HG02970 (cell line): ENCODE data around the gene LMOD2.

Source experiments
- ATAC-seq: cut with Tn5 transposase; IDR thresholded peaks from one replicate; pipeline ENCODE4 v1.9.1; 2021; ENCODE audit warnings: mild to moderate bottlenecking, moderate library complexity, moderate number of reproducible peaks; ENCODE audit not compliant: unreplicated experiment, low FRiP score

The LMOD2 gene

DNA sequence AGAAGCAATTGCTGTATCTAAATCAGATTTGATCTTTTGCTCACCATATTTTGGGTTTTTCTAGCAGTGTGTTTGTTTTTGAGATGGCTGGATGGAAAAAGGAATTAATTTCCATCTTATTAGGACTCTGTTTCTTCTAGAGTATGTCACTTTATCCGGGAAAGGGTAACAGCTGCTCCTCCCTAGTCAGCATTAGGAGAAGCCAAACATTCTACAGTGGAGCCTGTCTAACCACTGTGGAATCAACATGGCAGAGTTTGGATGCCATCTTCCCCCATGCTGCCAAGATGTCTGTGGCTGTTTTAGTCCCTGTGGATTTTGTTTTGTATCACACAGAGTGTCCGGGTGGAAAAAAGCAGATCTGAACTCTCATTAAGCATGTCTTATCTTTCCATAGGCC lies 16.0 kb upstream of the LMOD2 start:
- no peak for ATAC-seq

DNA sequence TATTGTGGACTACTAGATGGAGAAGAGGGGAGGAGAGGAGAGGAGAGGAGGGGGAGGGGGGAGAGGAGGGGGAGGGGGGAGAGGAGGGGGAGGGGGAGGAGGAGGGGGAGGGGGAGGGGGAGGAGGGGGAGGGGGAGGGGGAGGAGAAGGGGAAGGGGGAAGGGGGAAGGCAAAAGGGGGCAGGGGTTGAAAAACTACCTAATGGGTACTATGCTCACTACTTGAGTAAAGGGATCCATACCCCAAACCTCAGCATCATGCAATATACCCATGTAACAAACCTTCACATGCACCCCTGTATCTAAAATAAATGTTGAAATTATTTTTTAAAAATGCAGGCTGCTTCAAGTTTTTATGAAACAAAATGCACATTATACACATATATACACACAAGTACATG lies 15.1 kb upstream of the LMOD2 start:
- ATAC-seq, result no peak

DNA sequence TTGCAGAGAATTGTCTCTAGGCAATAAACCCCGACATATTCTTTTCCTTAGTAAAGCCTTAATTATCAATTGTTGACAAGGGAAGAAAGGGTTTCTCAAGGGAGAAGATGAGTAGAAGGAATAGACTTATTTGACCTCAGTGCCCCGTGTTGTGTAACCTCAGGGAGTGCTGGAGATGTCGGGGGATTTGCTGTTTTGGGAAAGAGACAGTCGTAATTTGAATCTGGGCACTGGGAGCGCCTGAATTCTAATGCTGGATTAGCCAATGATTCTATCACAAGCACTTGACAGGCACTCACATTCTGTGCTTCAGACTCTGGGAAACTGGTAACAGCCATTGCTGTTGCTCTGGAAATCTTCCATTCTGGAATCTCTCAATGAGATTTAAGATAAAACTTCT lies 13.8 kb upstream of the LMOD2 start:
- ATAC-seq, result no peak

DNA sequence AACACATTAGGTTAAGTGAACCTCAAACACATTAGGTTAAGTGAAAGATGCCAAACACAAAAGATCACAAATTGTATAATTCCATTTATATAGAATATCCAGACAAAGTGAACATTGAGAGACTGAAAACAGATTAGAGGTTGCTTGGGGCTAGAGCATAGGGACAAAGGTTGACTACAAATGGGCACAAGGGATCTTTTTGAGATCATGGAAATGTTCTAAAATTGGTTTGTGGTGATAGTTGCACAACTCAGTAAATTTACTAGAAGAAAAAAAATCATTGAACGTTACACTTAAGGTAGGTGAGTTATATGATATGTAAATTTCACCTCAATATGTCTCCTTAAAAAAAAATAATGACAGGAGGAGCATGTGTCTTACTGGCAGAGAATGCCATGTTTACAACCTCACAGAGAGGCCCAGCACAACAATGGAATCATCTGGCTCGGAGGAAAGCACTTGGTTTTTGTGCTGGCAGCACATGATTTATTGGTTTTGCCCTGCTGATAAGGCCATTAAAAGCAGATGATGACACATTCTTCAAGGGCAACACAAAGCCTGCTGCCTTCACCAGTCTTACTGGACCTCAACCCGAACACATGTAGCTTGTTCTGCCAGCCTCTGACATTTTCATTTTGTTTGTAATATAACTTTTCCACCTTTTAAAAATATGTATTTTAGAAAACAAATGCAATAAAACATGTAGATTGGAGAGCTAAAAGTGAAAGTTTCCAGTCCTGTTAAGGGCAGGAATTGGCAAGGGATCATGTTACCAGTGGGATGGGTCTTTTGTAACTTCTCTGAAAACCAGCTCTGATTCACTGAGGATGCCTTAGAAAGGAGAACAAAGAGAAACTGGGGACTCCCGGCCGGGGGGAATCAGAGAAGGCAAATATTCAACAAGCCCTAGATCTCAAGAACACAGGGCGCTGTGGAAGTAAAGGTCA lies 11.9 kb upstream of the LMOD2 start:
- ATAC-seq, result no peak

DNA sequence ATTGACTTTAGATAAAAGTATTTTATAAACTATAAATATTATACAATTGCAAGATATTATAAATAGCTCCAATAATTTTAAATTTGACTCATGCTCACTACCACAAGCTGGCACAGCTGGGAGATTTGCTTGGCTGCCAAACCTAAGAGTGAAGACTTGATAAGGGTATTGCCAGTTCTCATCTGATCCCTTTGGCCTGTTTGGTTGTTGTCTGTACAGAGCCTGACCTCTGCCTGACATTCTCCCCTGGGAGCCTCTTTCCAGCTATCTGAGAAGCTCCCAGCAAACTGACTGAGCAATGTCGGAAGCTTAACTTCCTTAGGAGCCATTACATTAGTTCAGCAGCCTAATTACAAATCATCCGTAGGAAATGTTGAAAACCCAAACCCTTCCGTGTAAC lies 10.2 kb upstream of the LMOD2 start:
- no peak for ATAC-seq

DNA sequence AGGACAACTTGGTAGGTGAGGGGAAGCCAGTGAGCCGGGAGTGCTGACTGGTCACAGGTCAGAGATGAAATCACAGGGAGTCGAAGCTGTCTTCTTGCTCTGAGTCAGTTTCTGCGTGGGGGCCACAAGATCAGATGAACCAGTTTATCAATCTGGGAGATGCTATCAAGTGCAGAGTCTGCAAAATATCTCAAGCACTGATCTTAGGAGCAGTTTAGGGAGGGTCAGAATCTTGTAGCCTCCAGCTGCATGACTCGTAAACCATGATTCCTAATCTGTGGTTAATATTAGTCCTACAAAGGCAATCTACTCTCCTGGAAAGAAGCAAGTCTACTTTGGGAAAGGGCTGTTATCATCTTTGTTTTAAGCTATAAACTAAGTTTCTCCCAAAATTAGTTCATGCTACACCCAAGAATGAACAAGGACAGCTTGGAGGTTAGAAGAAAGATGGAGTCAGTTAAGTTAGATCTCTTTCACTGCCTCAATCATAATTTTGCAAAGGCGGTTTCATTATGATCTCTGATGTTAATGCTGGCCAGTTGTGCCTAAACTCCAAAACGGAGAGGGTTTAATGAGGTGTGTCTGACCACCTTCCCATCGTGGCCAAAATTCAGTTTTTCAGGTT lies 8.4 kb upstream of the LMOD2 start:
- ATAC-seq, result no peak

DNA sequence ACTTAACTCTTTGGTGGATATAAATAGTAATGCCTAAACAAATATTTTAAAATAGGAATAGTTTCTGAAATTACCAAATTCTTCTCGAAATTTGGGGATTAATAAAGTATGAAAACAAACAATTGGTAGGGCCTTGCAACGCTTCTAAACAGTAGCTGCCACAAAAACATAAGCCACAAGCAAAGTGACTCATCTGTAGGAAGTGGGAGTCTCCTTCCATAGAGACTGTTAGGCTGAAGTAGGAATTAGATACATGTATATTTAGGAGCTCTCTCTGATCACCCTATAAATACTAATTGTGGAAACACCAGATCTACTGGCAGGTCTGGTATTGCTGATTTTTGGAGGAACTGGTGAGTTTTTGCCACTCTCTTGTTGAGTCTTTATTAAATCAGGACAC lies 5.7 kb upstream of the LMOD2 start:
- ATAC-seq, result no peak

DNA sequence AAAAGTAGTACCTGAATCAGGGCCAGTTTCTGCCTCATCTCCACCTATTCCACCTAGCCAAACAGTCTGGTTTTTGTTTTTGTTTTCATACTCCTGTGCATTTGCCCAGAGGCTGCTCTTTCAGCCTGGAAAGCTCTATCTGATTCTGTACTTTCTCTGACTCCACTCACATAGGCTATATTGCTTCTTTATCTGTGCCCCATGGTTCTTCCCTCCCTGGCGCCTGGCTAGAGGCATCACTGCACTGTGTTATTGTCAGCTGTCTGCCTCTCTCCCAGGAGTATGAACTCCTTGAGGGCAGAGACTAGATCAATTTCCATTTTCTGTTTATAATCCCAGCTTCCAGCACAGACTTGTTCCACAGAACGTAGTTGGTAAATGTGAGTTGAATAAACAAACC lies 5.1 kb upstream of the LMOD2 start:
- ATAC-seq, result no peak

DNA sequence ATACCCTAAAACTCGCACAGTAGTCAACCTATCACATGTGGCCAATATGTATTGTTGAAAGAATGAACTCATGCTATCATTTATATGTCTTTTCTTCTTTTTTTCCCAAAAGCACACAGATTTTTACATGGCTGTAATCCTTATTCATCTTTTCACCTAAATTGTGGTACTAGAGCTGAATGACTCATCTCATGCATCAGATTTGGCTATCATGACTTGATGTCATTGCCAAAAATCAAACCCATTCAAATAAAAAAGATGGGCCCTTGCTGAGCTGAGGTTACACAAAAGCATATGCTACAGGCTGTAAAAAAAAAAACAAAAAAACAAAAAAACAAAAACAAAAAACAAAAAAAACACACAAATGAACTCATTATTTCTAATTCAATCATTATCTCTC lies 3.3 kb upstream of the LMOD2 start:
- ATAC-seq, result no peak

DNA sequence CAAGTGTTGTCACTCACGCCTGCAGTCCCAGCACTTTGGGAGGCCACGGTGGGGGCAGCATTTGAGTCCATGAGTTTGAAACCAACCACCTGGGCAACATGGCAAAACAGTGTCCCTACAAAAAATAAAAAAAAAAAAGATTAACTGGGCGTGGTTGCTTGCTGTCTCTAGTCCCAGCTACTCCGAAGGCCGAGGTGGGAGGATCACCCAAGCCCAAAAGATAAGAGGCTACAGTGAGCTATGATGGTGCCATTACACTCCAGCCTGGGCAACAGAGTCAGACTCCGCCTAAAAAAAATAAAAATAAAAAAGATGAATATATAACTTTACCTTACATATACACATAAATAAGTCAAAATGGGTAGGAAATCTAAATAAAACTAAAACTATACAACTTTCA lies 2.5 kb upstream of the LMOD2 start:
- ATAC-seq, result no peak

DNA sequence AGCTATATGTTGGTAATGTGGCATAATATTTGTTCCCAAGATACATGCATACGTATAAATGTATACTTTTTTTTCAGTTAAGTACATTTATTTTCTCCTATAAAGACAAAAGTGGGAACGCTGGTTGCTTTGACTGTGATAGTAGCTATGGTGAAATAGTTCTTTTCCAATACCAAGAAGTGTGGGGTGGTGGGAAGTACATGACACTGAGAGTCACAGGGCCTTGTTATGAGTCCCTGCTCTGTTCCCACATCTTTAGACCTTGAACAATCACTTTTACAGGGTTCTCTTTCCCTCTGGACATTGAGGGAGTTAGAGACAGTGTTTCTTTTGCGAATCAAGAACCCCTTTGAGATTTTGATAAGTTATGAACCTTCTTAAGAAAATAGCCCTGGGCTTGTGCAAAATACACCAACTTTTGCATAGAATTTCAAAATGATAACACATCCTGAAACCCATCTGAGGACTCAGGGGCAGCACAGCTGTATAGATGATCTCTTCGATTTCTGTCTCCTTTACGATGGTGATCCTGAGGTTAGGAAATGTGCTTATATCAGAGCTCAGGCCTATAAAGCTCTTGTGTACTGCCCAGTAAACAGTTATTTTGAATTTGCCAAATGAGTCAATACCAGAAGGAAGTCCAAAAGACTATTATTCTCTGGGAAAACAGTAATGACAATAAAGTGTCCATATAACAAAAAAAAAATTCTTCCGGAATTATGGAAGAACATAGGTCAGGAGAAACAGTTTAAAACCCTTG lies 1.1 kb downstream of the LMOD2 start:
- no peak for ATAC-seq

DNA sequence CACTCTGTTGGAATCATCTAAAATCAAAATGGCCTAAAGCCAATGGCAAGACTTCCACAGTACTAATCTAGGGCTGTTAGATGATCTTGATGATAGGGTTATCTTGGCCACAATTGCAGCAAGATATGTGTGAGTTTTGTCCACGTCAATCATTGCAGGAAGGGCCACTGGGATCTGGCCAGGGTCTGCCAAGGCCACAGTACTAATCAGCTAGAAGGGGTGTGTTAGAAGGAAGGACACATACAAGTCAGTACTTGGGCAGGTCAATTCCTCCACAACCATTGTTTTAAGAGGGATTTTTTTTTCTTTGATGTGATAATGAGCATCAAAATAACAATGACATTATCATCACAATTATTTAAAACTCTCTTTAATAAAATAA lies 1.6 kb downstream of the LMOD2 start:
- ATAC-seq, result no peak

DNA sequence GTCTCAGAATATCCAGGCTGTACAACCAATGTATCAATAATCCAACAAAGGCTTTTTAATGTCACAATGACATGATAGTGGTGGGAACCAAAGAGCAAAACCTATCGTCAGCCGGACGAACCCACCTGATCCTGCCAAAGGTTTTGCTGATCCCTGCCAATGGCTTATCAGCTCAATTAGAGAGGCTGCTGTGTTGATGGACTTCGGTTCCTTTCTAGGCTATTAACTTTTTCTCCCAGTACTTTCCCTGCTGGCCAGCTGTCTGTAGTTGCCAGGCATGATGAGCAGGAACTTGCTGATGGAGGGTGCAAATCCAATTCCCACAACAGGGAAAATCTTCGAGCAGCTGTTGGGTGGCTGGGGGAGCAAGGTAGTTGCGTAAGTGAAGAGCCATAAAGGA lies 2.4 kb downstream of the LMOD2 start:
- ATAC-seq, result no peak

DNA sequence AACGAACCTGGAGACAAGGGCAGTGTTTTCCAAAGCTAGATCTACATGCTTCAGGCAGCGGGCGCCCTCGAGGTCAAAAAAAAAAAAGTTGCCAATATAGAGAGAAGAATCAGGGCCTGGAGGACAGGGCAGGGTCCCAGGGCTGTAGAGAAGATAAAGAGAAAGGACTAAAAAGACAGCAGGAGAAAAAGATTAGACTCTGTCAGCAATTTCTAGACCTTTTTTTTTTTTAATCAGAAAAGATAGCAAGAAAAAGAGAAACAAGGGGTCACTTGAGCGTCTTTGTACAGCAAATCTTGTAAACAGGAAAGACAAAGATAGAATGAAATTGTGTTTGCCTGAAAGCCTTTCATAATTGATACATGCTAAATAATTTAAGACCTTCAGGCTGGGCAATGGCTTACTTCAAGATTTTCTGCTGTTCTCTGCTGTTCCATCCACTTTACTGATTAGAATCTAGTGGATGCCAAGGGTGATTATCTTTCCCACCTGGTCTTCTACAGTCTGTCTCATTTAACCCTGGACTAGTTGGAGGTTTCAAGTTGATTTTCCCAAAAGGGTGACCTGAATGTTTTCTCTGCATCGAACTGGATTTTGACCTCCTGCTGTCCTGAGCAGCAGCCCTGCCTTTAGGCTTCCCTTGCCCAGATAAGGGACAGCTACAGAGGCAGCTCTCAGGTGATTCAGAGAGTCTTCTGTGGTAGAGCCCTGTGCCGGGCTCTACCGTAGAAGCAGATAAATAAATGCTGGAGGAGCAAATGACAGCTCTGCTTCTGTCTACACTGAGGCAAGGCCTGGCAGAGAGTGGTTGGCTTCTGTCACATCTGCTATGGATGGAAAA lies 5.1 kb downstream of the LMOD2 start:
- ATAC-seq, result no peak

DNA sequence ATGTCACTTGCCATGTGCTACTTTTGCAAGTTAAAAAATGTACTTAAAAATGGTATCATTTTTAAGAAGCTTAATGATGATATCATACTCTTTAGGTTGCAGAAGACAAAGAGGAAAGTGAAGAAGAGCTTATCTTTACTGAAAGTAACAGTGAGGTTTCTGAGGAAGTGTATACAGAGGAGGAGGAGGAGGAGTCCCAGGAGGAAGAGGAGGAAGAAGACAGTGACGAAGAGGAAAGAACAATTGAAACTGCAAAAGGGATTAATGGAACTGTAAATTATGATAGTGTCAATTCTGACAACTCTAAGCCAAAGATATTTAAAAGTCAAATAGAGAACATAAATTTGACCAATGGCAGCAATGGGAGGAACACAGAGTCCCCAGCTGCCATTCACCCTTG lies 6.1 kb downstream of the LMOD2 start:
- no peak for ATAC-seq

DNA sequence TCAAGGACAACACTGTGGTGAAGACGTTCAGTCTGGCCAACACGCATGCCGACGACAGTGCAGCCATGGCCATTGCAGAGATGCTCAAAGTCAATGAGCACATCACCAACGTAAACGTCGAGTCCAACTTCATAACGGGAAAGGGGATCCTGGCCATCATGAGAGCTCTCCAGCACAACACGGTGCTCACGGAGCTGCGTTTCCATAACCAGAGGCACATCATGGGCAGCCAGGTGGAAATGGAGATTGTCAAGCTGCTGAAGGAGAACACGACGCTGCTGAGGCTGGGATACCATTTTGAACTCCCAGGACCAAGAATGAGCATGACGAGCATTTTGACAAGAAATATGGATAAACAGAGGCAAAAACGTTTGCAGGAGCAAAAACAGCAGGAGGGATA lies 6.6 kb downstream of the LMOD2 start:
- no peak for ATAC-seq

DNA sequence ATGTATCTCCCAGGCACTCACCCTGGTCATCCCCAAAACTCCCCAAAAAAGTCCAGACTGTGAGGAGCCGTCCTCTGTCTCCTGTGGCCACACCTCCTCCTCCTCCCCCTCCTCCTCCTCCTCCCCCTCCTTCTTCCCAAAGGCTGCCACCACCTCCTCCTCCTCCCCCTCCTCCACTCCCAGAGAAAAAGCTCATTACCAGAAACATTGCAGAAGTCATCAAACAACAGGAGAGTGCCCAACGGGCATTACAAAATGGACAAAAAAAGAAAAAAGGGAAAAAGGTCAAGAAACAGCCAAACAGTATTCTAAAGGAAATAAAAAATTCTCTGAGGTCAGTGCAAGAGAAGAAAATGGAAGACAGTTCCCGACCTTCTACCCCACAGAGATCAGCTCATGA lies 7.1 kb downstream of the LMOD2 start:
- ATAC-seq, result no peak

DNA sequence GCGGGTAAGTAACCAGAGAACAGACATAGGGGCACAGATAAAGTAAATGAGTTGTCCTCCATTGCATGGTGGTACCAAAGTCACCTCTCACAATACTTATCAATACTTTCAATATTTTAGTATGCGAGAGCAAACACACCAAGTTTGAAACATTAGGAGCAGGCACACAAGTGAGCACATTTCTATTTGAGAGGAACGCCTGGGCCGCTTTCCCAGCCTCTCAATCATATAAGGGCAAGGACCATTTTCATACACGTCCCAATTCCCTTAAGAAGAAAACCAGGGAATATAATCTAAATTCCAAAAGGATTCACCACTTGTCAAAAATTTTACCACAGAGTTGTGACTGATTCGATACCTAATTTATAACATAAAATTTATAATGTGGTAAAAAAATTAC lies 7.5 kb downstream of the LMOD2 start:
- no peak for ATAC-seq

DNA sequence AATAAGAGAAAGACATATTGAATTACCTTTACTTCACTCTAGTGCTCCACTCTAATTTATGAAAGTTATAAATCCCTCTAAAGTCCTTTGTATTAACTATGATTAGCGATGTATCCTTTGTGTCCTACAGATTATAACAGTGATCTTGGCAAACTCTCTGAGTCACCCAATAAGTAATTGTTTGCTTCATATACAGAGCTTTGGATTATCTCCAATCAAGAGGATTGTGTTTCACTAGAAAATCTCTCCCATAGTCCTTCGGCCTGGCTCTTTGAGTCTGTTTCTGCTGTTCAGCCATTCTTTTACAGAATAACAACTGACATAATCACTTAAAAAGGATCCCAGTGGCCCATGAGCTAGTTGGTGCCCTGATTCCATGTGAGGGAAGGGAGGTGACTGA lies 9.5 kb downstream of the LMOD2 start:
- ATAC-seq, result no peak

DNA sequence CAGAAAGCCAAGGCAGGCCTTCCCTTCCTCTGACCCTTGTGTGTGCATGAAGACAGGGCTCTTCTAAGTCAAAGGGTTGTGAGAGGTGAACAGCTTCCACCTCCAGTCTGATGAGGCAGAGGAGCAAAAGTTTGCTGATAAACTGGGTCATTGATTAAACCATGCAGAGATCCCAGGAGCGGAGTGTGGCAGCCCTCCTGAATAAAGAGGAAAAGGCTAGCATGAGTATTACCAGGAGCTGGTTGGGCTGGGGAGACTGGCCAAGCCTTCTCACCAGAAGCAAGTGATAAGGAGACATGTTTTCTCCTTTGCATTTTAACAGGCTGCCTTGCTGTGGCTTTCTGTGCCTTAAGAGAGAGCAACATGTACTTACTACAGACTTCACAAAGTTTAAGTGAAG lies 10.2 kb downstream of the LMOD2 start:
- no peak for ATAC-seq

DNA sequence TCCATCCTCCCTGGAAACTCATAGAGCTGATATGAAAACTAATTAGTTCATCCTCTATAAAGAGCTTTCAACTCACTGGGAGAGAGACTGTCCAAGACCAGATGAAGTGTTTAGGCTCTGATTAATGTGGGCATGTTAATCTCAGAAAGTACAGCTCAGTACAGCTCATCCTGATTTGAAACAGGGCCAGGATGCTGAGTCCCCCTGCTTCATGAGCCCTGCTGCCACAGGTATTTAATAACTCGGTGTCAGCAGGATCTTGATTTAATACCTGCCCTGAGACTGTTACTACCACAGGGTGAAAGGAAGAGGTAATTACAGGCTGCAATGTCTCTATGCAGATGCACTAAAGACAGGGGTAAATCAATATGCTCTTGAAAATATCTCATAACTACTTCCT lies 10.8 kb downstream of the LMOD2 start:
- ATAC-seq, result no peak
